Gastroesophageal sphincter (tissue), 3 donors: ENCODE measurements around the gene REPS2.

Experiments used
- CTCF ChIP-seq, 4 experiments: fragments of 200-600 bp in 2 of 4; fragments of 450-650 bp in 2 of 4; sonication (generic) in 1 of 4; IDR thresholded peaks; one replicate each; pipeline ENCODE4 v1.5.1; 2017 to 2019; ENCODE audit warnings: antibody characterized with exemption in 4 of 4, mild to moderate bottlenecking in 2 of 4, moderate library complexity in 2 of 4
- POLR2A ChIP-seq, 2 donors: fragments of 450-650 bp; IDR thresholded peaks; one replicate each; pipeline ENCODE4 v1.6.1; 2017; ENCODE audit warnings: antibody characterized with exemption in 2 of 2, mild to moderate bottlenecking in 2 of 2, moderate library complexity in 1 of 2
- POLR2AphosphoS5 ChIP-seq: sonication (generic); formaldehyde crosslinking; IDR thresholded peaks from one replicate; pipeline ENCODE4 v1.6.1; 2017; ENCODE audit warnings: antibody characterized with exemption

GRCh38 chrX:16966752-16967448, 20.4 kb downstream of the REPS2 start:
- TF ChIP-seq POLR2A (IDR thresholded peaks at IDR 0.05) (no peak), CTCF (IDR thresholded peaks at IDR 0.05) (no peak), POLR2AphosphoS5 (no peak)
